NCI-H748 treated with DMSO at 0.1 percent for 48 hours (cell line): ENCODE measurements around the gene LRRN4.
A peak's percentile ranks its signal among the peaks of the same experiment; 100 is the strongest.
"Not testable (repeated sequence)": the region's sequence is repeated elsewhere in the genome, so short reads cannot be mapped to it uniquely, and the experiment has no call there.

Experiments
- DNase-seq: peaks from one replicate; lab custom pipeline; 2025; lab: John Stamatoyannopoulos, UW

LRRN4 gene

DNA sequence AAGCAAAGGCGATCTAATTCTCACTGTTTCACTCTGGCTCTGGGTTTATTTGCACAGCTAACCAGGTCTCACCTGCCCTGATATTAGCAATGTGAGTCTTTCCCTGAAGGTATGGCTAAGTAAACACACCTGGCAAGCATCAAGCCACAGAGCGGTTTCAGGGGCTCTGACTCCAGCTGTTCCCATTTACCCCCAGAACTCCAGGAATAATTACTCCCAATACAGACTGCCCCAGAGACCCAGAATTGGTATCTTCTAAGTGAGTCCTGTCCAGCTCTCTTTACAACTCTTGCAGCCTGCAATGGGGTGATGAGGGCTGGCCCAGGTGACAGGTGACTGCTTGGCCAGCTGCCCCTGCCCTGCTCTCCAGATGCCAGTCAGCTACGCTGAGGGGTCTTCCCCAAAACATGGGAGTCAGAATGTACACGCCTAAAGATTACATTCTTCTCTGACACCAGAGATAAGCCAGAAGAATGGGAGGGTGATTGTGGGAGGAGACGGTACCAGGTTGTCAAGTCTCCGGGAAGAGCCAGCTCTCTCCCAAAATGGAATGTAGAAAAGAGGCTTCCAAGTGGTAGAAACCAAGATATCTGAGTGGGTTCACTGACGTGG is 4.9 kb upstream of the LRRN4 start:
- peak; percentile 97 for DNase-seq

DNA sequence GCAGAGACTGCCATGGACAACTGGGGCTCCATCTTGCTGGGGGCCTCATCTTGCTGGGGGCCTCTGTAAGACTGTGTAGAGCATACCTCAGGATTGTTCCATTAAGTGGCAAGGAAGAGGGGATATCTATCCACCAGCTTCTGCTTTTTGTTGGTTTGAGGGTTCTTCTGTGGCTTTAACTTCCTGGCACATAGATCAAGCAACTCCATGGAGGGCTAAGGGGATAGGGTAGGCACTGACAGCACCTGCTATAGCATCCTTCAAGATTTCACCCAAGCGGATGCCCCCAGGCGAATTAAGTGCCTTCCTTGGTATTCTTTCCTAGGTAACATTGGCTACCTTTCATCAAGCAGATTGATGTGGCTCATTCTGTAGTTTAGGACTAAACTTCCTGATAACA is 3.8 kb upstream of the LRRN4 start:
- DNase-seq, result no peak

DNA sequence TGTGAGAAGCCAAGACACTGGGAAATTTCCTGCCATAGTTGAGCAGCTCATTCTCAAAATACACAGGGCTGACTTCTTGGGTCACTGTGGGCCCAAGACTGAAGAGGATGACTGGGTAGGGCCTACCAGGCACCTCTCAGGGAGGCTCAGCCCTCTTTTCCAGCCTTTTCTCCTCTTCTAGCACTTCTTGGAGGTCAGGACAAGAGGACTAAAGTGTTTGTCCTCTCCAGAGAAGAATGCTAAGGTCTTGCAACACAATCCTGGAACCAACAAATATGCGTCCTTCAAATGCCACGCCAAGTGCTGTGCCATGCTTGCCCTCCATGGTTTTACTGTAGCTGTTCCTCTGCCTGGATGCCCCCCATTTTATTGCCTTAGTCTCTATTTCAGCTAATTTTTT is 3.3 kb upstream of the LRRN4 start:
- no peak for DNase-seq

DNA sequence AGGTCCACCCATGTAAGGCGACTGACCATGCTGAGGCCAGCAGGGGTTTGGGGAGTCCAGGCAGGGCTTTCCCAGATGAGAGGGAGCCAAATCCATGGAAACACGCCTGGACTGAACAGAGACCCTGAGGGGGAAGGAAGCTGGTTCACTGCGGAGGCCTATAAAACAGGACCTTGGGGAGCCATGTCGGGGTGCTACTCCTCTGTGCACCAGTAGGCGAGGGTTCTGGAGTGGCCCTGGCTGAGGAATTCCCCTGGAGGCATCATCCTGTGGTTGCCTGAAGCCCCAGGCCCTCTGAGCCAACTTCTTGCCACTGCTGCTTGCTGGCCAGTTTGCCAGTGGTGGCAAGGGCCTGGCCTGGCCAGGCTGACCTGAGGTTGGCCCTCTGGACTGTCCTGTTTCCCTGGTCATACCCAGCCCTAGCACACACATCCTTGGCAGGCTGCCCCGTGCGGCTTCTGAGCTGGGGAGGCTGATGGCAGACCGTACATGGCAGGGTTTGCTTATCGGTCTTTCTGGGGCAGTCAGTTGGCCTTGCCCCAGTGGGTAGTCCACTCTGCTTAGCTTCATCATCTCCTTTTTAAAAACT is 2.2 kb upstream of the LRRN4 start:
- DNase-seq, result no peak

DNA sequence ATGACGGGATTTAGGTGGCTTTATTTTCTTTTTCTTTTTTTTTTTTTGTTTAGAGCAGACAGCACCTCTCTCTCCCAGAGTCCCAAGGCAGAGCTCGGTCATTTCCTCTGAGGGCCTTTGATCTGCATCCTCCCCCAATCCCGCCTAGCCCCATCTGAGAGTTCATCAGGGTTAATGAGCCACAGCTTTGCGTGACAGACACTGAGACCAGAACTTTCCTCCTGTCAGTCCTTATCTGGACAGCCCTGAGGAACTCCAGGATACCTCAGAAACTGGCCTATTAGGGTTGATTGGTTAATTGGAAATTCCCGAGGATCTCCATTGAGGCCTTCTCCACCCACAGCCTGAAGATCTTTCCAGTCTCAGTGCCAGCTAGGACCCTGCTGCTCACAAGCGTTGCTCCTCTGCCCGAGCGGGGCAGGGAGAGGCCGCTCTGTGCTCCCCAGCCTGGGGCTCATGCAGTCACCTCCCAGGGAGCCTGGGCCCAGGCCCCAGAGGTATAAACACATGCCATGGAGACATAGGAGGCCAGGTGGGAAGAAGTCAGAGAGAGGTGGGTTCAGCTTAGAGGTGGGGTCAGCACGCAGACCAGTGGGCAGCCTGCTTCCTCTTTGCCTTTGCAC is 1.4 kb upstream of the LRRN4 start:
- no peak for DNase-seq

DNA sequence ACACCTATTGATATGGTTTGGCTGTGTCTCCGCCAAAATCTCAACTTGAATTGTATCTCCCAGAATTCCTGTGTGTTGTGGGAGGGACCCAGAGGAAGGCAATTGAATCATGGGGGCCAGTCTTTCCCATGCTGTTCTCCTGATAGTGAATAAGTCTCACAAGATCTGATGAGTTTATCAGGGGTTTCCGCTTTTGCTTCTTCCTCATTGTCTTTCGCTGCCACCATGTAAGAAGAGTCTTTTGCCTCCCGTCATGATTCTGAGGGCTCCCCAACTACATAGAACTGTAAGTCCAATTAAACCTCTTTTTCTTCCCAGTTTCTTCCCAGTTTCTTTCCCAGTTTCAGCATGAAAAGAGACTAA is 810 bp upstream of the LRRN4 start:
- not testable (repeated sequence) for DNase-seq

DNA sequence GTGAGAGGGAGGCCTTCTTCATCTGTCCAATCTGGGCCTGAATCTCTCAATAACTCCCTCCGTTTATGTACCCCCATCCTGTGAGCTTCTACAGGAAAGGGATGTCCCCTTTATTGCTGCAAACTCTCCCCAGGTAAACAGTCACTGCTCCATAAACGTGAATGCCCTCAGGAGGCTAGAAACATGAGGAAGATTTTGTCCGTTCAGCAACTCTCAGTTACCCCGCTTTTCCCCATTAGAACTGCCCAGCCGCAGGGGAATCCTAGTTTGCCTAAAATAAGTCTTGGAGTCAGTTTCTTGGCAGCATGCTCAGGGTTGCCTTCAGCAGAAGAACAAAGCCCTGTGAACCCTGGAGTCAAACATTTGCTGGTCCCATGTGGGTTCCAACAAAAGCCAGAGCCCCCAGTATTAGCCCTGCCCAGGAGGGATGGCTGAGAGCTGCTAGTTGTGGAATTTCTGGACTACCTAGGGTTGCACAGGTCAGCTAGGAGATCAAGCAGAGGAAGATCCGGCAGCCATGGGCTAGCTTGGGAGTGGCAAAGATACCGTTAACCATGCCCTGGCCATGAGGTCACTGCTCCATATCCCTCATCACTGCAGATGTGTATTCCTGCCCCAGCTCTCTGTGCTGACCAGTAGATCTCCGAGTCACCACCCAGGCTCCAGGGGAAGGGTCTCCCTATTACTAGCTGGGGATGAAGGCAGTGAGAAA is 640 bp downstream of the LRRN4 start:
- DNase-seq, result no peak

DNA sequence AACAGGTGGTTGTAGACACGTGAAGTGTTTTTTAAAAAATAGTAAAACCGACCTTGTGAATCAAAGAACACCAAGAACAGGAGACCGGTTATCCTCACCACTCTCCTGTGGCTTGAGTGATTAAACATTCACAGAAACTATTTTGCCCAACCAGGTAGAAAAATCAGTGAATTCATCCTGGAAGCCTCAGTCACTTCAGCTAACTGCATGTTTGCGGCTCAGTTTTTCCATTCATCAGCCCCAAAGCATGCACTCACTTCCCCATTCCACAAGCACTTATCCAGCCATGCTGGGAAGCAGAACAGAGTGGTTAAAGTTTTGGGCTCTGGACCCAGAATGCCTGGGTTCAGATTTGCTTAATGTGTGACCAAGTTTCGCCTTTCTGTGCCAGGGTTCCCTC is 2.4 kb downstream of the LRRN4 start:
- no peak for DNase-seq

DNA sequence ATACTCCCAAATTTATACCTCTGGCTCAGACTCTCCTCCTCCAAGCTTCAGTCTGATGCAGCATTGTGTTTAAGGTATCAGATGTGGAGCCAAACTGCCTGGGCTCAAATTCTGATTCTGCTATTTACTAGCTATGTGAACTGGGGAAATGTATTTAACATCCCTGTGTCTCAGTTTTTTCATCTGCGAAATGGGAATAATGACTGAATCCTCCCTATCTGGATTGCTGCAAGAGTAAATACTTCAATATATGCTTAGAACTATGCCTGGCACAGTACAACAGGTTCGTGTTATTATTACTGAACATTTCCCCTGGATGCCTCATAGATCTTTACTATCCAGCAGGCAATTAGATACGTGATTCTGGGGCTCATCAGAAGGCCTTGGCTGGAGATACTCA is 5.5 kb downstream of the LRRN4 start:
- no peak for DNase-seq

DNA sequence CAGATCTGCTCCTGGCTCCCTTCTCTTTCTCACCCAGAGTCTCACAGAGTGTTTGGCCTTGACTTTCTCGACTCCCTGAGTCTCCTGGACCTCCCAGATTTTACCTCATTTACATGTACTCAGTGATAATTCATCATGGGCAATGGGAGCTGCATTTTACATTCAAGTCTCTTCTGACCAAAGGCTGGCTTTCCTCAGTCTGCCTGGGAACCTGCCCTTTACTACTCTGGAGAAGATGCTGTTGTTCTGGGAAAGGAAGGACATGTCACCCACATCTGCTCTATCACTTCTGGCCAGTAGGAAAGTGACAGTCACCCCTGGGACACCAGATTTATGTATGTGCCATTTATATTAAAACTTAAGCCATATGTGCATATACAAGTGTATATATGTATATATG is 7.4 kb downstream of the LRRN4 start:
- DNase-seq, result no peak

DNA sequence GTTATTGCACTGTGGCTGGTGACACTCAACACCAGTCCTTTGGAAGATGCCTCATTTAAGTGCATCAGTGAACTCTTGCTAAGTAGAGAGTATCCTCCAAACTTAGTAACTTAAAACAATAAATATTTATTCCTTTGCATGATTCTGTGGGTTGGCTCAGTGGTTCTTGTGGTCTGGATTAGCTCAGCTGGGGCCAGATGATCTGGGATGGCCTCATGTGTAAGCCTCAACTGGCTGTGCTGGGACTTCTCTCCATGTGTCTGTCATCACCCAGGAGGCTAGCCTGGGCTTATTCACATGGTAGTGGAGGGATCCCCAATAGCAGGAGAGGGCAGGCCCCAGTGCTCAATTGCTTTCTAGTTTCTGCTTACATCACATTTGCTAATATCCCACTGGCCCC is 8.3 kb downstream of the LRRN4 start:
- no peak for DNase-seq

DNA sequence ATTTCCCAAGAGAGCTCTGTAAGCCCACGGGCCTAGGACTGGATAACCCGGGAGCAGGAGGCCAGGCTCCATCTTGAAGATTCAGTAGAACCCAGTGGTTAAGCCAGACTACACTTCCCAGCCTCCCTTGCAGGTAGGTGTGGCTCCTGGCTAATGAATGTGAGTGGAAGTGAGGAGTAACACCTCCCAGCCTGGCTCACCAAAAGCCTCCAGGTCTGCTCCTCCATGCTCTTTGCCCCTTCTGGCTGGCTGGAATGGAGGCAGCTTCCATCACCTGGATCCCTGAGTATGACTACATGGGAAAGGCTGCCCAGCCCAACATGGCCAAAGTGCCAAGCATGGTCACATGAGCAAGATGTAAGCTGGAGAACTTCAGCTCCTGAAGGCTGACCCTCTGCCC is 9.7 kb downstream of the LRRN4 start:
- DNase-seq, result no peak

DNA sequence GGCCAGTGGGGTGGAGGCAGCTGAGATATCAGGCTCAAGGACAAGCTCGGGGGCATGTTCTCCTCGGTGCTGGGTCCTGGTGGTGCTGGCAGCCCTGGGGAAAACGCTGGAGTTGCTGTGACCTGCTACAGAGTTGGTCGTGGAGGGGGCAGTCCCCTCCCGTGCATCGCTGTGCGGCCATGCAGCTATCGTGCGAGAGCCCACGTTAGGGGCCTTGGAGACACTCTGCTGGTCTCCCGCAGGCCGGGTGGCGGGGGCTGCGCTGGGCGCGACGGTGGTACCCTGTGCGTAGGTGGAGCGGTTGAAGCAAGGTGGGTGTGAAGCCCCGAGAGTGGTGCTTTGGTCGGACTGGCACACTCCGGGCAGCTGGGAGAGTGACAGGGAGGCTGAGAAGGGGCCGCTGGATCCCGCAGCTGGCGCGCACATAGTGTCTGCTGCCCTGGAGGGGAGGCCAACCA is 12.0 kb downstream of the LRRN4 start:
- no peak for DNase-seq

DNA sequence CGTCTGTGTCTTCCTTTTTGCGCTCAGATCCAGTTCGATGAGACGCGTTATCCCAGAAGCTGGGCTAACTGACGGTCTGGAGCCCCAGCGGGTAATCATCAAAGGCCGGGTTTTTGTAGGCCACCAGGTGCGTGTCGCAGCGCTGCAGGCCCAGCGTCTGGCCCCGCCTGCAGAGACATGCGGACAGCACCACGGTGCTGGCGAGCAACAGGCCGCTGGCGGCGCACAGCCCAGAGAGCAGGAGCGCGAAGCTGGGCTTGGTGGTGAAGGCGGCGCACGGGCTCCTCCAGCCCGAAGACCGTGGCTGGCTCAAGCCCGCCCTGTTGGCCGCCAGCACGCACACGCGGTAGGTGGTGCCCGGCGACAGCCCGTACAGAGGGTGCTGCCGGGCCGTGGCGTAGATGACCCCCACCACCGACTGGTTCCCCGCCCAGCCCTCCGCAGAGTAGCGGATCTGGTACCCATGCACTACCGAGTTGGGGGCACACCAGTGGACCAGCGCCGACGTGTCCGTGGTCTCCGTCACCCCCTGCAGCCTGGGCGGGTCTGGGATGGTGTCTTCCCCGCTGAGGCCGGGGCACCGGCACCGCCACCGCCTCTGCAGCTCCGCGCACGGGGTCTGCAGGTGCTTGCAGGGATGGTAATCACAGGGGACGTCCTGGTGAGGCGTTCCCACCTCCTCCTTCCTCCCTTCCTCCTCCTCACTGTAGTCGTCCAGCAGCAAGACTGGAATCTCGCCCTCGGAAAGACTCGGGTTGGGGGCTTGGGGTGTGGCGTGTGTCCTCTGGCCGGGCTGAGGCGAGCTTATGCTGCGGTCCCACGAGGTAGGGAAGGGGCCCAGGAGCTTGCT is 12.7 kb downstream of the LRRN4 start:
- DNase-seq, result no peak

DNA sequence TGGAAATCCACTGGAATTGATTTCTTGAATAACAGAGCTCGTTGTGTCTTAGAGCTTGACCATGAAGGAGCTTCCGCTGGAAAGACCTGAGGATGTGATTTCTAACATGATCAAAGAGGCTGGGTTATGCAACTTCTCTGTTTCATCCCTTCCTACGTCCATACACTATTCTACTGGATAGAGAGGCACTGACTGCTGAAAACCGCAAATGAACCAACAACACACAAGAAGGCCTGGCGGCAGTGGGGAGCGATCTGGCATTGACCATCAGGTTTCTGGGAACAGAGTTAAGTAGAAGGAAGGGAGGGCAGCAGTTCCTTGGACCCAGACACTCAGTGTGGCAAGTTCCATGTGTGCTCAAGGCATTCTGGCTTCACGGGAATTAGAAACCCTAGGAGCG is 13.3 kb downstream of the LRRN4 start:
- no peak for DNase-seq

DNA sequence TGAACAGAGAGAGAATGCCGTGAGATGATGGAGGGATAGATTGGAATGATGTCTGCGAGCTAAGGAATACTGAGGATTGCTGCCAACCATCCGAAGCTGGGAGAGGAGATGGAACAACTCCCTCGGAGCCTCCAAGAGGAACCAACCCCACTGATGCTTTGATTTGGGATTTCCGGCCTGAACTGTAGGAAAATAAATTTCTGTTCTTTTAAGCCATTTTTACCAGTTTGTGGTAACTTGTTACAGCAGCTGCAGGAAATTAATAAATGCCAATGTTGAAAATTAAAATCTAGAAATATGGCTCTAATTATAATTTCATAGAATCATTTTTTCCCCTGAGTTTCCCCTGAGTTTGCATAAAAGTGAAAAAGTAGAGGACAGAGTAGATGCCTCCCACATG is 14.1 kb downstream of the LRRN4 start:
- no peak for DNase-seq

DNA sequence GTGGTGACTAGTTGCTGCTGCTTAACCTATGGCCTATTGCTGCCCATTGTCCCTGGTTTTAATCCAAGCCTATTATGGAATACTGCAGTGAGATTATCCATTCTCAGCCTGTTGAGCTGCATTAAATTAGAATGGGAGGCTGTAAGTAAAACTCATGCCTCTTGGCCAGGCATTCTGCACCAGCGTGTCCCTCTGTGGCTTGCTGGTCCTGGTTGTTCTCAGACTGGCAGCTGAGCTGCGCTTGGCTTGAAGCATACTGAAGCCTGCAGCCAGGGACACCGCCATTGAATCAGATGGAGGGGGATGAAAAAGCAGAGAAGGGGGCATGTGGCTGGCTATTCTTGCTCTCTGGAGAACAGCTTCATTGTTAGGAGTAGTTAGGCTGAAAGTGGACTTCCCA is 15.6 kb downstream of the LRRN4 start:
- no peak for DNase-seq

DNA sequence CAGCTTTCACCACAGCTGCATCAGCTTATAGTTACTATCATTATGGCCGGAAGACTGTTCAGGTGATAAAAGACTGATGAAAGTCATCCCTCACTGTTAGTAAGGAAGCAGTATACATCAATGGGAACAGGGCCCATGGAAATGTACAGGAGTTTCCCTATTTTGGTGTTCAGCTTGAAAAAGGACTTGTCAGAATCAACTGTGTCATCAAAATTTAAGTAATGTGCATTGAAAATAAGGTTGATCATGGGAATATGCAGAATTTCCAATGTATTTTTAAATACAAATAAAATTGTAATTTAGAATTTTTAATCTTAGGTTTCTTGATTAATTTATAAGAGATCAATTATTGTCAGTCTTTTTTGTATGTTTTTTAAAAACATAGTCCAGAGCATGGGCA is 16.8 kb downstream of the LRRN4 start:
- DNase-seq, result no peak

DNA sequence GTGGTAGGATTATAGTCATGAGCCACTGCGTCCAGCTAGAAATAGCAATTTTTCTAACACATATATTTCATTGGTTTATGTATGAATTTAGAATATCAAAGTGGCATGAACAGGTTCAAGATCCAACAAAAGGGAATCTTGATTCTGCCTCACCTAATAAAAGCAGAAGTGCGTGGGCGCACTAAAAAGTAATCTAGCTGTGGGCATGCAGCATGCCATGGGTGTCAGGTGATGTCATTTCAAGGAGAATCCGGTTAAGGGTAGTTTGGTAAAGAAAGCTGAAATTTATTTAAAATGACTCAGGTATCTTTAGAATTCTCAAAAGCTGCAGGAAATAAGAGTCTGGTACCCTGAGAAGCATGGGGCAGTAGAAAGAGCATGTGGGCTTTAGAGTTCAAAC is 17.6 kb downstream of the LRRN4 start:
- no peak for DNase-seq

DNA sequence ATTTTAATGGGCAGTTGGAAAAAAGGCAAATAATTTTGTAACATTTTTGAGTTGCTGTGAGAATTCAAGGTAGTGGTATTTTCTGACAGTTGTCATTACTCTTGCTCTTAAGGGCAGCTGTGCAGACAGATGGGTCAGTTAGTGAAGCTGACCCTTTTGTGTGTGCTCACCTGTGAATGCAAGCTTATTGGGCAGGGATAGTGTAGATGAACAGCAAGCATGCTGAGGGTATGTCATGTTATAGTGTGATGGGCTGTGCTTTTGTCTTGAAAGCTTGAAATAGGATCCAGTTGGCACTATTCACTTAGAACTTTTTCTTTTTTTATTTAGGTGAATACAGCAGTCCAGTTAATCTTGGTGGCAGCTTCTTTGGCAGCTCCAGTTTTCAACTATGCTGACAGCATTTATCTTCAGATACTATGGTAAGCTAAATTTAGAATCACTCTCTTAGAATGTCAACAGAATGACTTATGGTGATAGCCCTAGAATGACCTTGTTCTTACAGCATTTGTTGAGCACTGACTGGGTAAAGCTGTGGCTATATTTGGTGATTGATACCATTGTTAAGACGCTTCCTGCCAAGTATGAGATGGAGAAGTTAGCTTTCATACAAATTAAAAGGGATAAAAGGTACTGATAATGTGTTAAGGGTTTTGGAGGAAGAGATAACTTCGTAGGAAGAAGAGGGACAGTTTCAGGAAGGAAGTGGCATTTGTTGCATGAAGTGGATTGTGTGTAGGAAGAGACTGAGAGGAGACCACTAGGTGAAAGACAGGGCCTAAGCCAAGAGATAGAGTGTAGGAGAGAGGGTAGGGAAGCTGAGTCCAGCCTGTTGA is 19.5 kb downstream of the LRRN4 start:
- no peak for DNase-seq

DNA sequence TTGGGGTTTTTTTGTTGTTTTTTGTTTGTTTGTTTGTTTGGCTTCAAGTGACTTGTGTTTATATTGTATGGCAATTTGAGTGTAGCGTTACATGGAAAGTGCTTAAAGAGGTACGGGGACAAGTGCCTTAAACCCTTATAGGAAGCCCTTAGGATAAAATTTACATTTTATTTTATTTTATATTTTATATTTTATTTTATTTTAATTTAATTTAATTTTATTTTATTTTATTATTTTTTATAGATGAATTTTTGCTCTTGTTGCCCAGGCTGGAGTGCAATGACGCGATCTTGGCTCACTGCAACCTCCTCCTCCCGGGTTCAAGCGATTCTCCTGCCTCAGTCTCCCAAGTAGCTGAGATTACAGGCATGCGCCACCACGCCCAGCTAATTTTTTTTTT is 21.0 kb downstream of the LRRN4 start:
- not testable (repeated sequence) for DNase-seq
